ENCODE measurements around the gene IFIT2.
"Not testable (repeated sequence)": the region's sequence is repeated elsewhere in the genome, so short reads cannot be mapped to it uniquely, and the experiment has no call there.

The IFIT2 gene

DNA sequence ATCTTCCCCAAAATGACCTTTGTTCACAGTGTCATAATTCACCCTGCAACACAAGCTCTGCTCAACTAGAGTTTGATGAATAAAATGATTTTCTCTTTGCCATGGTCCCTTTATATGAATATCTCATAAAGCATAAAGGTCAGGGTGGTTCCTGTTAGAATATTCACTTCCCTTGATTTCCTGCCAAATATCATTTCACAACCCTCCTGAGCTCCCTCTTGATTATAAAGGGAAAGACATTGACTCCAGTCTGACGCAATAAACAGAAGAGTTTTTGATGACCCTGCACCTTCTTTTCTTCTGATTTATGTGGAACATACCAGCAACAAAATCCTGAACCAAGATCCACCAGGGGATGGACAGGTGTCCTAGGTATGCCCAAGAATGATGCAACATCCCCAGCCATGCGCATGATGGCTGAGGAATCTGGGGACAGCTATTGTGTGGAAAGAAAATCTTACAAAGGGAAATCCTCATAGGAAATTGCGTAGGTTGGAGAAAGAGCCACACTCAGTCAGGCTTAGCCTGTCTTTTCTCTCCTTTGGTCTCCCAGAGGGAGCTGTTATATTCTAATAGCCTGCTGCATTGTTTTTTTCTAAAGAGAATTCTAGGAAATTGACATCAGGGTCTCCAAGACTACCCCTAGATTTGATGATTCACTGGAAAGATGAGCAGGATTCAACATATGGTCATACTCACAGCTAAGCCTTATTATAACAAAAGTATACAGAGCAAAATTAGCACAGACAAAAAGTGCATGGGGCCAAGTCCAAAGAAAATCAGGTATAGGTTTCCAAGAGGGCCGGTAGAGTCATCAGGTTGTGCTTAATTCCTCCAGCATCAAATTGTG is 44.8 kb downstream of the IFIT2 start:
- ChIA-PET POLR2A (no interaction called here), CTCF (no interaction called here)
- TF ChIP-seq BHLHE40 (IDR thresholded peaks at IDR 0.05; ENCODE audit: borderline replicate concordance) (no peak), ELF4 (IDR thresholded peaks at IDR 0.05) (no peak), SP1 (IDR thresholded peaks at IDR 0.05) (no peak), FOXA1 (IDR thresholded peaks at IDR 0.05) (no peak), FOXM1 (IDR thresholded peaks at IDR 0.05; ENCODE audit: borderline replicate concordance) (no peak), CTBP1 (IDR thresholded peaks at IDR 0.05; ENCODE audit: borderline replicate concordance) (no peak), TARDBP (IDR thresholded peaks at IDR 0.05) (no peak), SUZ12 (IDR thresholded peaks at IDR 0.05) (no peak)
- no peak for DNase-seq (ENCODE audit: extremely low spot score)

DNA sequence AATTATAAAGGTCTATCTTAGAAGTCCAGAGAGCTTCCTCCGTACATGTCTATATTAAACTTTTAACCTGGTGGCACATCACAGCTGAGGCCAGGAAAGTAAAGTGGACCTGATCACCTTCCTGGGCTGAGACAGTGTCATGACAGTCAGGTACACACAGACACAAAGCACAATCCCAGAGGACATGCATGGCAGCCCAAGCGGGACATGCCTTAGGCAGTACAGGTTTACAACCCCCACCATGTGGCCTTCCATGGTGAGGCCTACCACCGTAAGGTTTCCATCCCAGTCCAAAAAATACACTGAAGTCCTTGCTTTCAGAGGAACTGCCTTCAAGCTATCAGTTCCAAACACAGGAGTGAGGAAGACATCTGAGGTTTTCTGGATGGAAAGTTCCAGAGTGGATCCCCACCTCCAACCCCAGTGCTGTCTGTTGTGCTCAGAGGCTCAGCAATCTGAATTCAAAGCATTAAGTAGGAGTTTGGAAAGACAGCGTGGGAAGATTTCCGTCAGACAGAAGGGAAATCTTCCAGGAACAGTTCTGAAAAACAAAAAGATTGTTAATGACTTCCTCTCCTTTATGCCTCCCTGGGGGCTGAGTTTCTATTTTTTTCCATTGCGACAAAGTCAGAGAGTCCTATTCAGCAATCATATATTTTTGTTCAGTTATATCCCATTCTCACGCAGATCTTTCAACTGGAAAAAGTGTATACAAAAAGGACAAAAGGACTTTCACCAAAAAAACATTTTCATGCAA is 46.0 kb downstream of the IFIT2 start:
- CTCF ChIA-PET, result no interaction called here
- POLR2A ChIA-PET, result no interaction called here
- TF ChIP-seq HDGF (IDR thresholded peaks at IDR 0.05; ENCODE audit: borderline replicate concordance) (no peak), ARNT (IDR thresholded peaks at IDR 0.05) (no peak), BHLHE40 (IDR thresholded peaks at IDR 0.05; ENCODE audit: borderline replicate concordance) (no peak), ZNF384 (IDR thresholded peaks at IDR 0.05) (no peak), NFRKB (IDR thresholded peaks at IDR 0.05) (no peak), FOXA1 (IDR thresholded peaks at IDR 0.05) (no peak), FOXM1 (IDR thresholded peaks at IDR 0.05; ENCODE audit: borderline replicate concordance) (no peak), CTBP1 (IDR thresholded peaks at IDR 0.05; ENCODE audit: borderline replicate concordance) (no peak), FOXK2 (IDR thresholded peaks at IDR 0.05) (no peak), TARDBP (IDR thresholded peaks at IDR 0.05) (no peak), LEF1 (IDR thresholded peaks at IDR 0.05; ENCODE audit: borderline replicate concordance) (no peak), SP1 (IDR thresholded peaks at IDR 0.05) (no peak), L3MBTL2 (conservative IDR thresholded peaks at IDR 0.05) (no peak), SUZ12 (IDR thresholded peaks at IDR 0.05) (no peak), ELF4 (IDR thresholded peaks at IDR 0.05) (no peak)
- TF ChIP-seq, protein P1, sequence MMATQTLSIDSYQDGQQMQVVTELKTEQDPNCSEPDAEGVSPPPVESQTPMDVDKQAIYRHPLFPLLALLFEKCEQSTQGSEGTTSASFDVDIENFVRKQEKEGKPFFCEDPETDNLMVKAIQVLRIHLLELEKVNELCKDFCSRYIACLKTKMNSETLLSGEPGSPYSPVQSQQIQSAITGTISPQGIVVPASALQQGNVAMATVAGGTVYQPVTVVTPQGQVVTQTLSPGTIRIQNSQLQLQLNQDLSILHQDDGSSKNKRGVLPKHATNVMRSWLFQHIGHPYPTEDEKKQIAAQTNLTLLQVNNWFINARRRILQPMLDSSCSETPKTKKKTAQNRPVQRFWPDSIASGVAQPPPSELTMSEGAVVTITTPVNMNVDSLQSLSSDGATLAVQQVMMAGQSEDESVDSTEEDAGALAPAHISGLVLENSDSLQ (IDR thresholded peaks at IDR 0.05), result no peak
- DNase-seq (ENCODE audit: extremely low spot score), result no peak

DNA sequence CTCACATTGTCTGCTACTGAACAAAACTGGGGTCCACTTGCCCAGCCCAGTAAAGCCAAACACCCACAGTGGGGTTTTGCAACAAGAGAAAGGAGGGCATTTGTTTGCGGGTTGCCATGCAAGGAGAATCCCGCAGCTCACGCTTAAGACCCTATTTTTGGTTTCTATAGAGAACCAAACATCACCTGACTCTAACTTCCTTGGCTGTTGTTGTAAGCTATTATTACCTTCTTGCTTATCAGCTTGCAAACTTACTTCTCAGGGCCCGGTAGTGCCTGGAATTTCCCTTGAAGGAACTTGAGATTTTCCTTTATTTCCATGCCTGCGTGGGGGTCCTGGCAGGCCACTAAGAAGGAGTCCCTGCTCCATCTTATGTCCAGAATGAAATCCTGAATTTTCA is 46.6 kb downstream of the IFIT2 start:
- TF ChIP-seq BHLHE40 (IDR thresholded peaks at IDR 0.05; ENCODE audit: borderline replicate concordance) (no peak), ARNT (IDR thresholded peaks at IDR 0.05) (no peak), FOXA1 (IDR thresholded peaks at IDR 0.05) (no peak), FOXM1 (IDR thresholded peaks at IDR 0.05; ENCODE audit: borderline replicate concordance) (no peak), SP1 (IDR thresholded peaks at IDR 0.05) (no peak), TARDBP (IDR thresholded peaks at IDR 0.05) (no peak), FOXK2 (IDR thresholded peaks at IDR 0.05) (no peak), HDGF (IDR thresholded peaks at IDR 0.05; ENCODE audit: borderline replicate concordance) (no peak), L3MBTL2 (conservative IDR thresholded peaks at IDR 0.05) (no peak), SUZ12 (IDR thresholded peaks at IDR 0.05) (no peak), NFRKB (IDR thresholded peaks at IDR 0.05) (no peak), LEF1 (IDR thresholded peaks at IDR 0.05; ENCODE audit: borderline replicate concordance) (no peak), ELF4 (IDR thresholded peaks at IDR 0.05) (no peak), ZNF384 (IDR thresholded peaks at IDR 0.05) (no peak), CTBP1 (IDR thresholded peaks at IDR 0.05; ENCODE audit: borderline replicate concordance) (no peak)
- TF ChIP-seq, protein P1 (IDR thresholded peaks at IDR 0.05), result no peak
- no peak for DNase-seq (ENCODE audit: extremely low spot score)
- POLR2A ChIA-PET, result no interaction called here
- CTCF ChIA-PET, result no interaction called here

DNA sequence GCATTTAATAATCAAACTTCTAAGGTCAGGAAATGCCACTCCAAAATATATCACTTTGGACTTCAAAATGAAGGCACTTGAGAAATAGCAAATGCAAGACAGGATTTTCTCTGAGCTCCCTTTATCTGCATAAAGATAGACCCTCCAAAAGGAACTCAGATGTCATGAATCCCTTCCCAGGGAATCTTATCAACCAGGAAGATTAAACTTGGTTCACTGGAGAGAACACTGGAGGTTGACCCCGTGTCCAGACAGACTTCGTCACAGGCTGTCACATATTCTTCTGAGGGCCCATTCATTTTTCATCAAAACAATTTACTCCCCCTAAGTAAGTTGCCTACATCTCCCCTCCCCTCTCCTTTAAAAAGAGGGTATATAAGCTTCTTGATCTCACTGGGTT is 47.1 kb downstream of the IFIT2 start:
- TF ChIP-seq TARDBP (IDR thresholded peaks at IDR 0.05), result no peak
- no peak for TF ChIP-seq ELF4 (IDR thresholded peaks at IDR 0.05)
- TF ChIP-seq, protein P1 (IDR thresholded peaks at IDR 0.05), result no peak
- TF ChIP-seq HDGF (IDR thresholded peaks at IDR 0.05; ENCODE audit: borderline replicate concordance), result no peak
- TF ChIP-seq LEF1 (IDR thresholded peaks at IDR 0.05; ENCODE audit: borderline replicate concordance), result no peak
- TF ChIP-seq CTBP1 (IDR thresholded peaks at IDR 0.05; ENCODE audit: borderline replicate concordance), result no peak
- TF ChIP-seq BHLHE40 (IDR thresholded peaks at IDR 0.05; ENCODE audit: borderline replicate concordance), result no peak
- TF ChIP-seq L3MBTL2 (conservative IDR thresholded peaks at IDR 0.05), result no peak
- no peak for DNase-seq (ENCODE audit: extremely low spot score)
- POLR2A ChIA-PET, result no interaction called here
- CTCF ChIA-PET, result no interaction called here

DNA sequence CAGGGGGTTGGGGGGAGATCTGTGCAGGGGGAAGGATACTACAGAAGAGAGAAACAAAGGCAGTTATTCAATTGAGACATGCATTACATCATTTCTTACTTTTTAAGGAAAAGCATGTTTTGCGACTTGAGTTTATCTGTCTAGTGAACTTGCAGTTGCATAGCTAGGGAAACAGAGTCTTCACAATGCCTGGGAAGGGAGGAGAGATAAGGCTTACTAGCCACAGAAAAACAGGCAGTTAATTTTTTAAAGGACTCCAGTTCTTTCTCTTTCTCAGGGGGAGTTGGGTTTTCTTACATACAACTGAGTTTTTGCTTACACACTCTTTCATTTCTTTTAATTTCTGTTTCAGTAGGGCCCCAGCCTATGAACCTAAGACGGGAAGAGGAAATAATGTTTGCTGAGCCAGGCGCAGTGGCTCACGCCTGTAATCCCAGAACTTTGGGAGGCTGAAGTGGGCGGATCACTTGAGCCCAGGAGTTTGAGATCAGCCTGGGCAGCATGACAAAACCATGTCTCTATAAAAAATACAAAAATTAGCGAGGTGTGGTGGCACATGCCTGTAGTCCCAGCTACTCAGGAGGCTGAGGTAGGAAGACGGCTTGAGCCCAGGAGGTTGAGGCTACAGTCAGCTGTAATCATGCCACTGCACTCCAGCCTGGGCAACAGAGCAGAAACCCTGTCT is 48.9 kb downstream of the IFIT2 start:
- DNase-seq (ENCODE audit: extremely low spot score); POLR2A ChIA-PET; CTCF ChIA-PET: not testable (repeated sequence)

DNA sequence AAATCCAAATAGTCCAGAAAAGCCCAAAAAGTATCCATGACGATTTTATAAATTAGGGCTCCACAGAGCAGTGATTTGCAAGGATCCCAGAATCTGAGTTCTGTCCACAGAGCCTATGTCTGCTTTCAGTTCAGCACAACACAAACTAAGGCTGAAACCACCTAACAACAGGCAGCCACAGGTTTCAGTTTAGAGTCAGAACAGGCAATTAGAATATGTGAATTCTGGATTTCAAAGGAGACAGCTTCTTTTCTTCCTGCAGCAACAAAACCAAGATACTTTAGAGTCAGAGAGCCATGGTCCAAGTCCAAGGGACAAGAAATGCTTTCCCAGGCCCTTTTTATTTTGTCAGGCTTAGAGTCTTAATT is 49.5 kb downstream of the IFIT2 start:
- POLR2A ChIA-PET, result no interaction called here

More for the DNA sequence above, 49.5 kb downstream of the IFIT2 start:
- CTCF ChIA-PET, result no interaction called here
- no peak for DNase-seq (ENCODE audit: extremely low spot score)
- TF ChIP-seq CTBP1 (IDR thresholded peaks at IDR 0.05; ENCODE audit: borderline replicate concordance), result no peak
- no peak for TF ChIP-seq FOXM1 (IDR thresholded peaks at IDR 0.05; ENCODE audit: borderline replicate concordance)
